Fibroblast of lung (primary cell): ENCODE data around the gene WFIKKN1. TPM values are rescaled to one million over a fixed set of nuclear protein-coding genes. Genes with fewer than 3 reads are reported as not detected.

Source experiments
- DNase-seq, 2 donors: peaks; one replicate each; pipeline versions ENCODE4 v3.0.0 to v3.0.0-alpha.2; 2010; ENCODE audit warnings: low read depth in 2 of 2
- H2AFZ ChIP-seq: 2 replicates; pipeline ENCODE4 v1.5.1; 2012; ENCODE audit warnings: low read length, control low read depth, inconsistent platforms
- H3K27ac ChIP-seq: 2 replicates; pipeline ENCODE4 v1.5.1; 2011; ENCODE audit warnings: low read length, control low read depth; ENCODE audit not compliant: insufficient read depth
- H3K27me3 ChIP-seq: 2 replicates; pipeline ENCODE4 v1.5.1; 2011; ENCODE audit warnings: mild to moderate bottlenecking, low read length; ENCODE audit not compliant: control insufficient read depth, insufficient read depth
- H3K36me3 ChIP-seq: 2 replicates; pipeline ENCODE4 v1.5.1; 2011; ENCODE audit warnings: low read length; ENCODE audit not compliant: control insufficient read depth, insufficient read depth
- H3K4me1 ChIP-seq: 2 replicates; pipeline ENCODE4 v1.5.1; 2011; ENCODE audit warnings: low read length; ENCODE audit not compliant: control insufficient read depth, insufficient read depth; ENCODE audit errors: extremely low read depth
- H3K4me2 ChIP-seq: 2 replicates; pipeline ENCODE4 v1.5.1; 2011; ENCODE audit warnings: low read length, control low read depth; ENCODE audit not compliant: insufficient read depth; ENCODE audit errors: extremely low read depth
- H3K4me3 ChIP-seq, 4 experiments: fragments of 200-600 bp in 1 of 4; sonication (generic) in 1 of 4; replicated peaks in 1 of 4; 2 replicates each; pipeline ENCODE4 v1.5.1; 2011 to 2016; ENCODE audit warnings: low read length in 4 of 4, low read depth in 3 of 4, mild to moderate bottlenecking in 3 of 4, control low read depth in 2 of 4, inconsistent platforms in 1 of 4, mixed read lengths in 1 of 4; ENCODE audit not compliant: insufficient read depth in 1 of 4; ENCODE audit errors: control extremely low read depth in 1 of 4
- H3K79me2 ChIP-seq: 2 replicates; pipeline ENCODE4 v1.5.1; 2012; ENCODE audit warnings: mild to moderate bottlenecking, low read length, inconsistent platforms; ENCODE audit not compliant: control insufficient read depth, insufficient read depth
- H3K9ac ChIP-seq: 2 replicates; pipeline ENCODE4 v1.5.1; 2011; ENCODE audit warnings: mild to moderate bottlenecking, low read length, control low read depth; ENCODE audit not compliant: insufficient read depth
- H3K9me3 ChIP-seq: 2 replicates; pipeline ENCODE4 v1.5.1; 2012; ENCODE audit warnings: low read depth, low read length; ENCODE audit not compliant: control insufficient read depth, insufficient read depth
- H4K20me1 ChIP-seq: 2 replicates; pipeline ENCODE4 v1.5.1; 2011; ENCODE audit warnings: low read length; ENCODE audit not compliant: control insufficient read depth, insufficient read depth; ENCODE audit errors: extremely low read depth
- CTCF ChIP-seq, 2 donors: IDR thresholded peaks in 1 of 2; conservative IDR thresholded peaks in 1 of 2; 1 replicate in 1 of 2; 2 replicates in 1 of 2; pipeline ENCODE4 v1.5.1; 2011 to 2012; ENCODE audit warnings: low read length in 2 of 2, control low read depth in 1 of 2, inconsistent platforms in 1 of 2, low read depth in 1 of 2, mild to moderate bottlenecking in 1 of 2
- EZH2 ChIP-seq: IDR thresholded peaks from 2 replicates; pipeline ENCODE4 v1.5.1; 2012; ENCODE audit warnings: low read length, control low read depth, mild to moderate bottlenecking; ENCODE audit errors: missing control alignments
- polyA plus RNA-seq, 2 donors: library from polyadenylated mRNA; depleted of rRNA in 1 of 2; stranded (reverse) in 1 of 2; unstranded in 1 of 2; fragments of >200 nt; gene quantifications; 2 replicates each; pipeline ENCODE4 v1.2.1, GENCODE V29; 2011 to 2012; ENCODE audit warnings: missing spikeins in 1 of 2
- total RNA-seq: library from RNA; depleted of rRNA; stranded (reverse); fragments of >200 nt; gene quantifications from 2 replicates; pipeline ENCODE4 v1.2.1, GENCODE V29; 2014

Gene WFIKKN1
- total and polyA plus RNA-seq, 2 donors (not counting 1 experiment from before 2014, with no cell fraction given): 0.17 TPM; not detected in 1

GRCh38 chr16:648071-648780 lies 17.4 kb downstream of the WFIKKN1 start:
- H3K9me3 ChIP-seq: no peaks in the 10 kb centered on the region
- peaks cover 6% of the 10 kb centered on the region for H3K79me2 ChIP-seq
- H3K27me3 ChIP-seq: no peaks in the 10 kb centered on the region
- H3K27ac ChIP-seq: peak overlapping the region; percentile 88
- H3K4me1 ChIP-seq: peaks cover 8% of the 10 kb centered on the region
- H2AFZ ChIP-seq: no peak overlapping the region
- TF ChIP-seq EZH2: no peak
- peak; percentile 18 to 26 for TF ChIP-seq CTCF (conservative IDR thresholded peaks at IDR 0.05 in 1 of 2, IDR thresholded peaks at IDR 0.05 in 1 of 2; ENCODE audit: low read depth in 1 of 2, low read length in 2 of 2)
- peak overlapping the region; percentile 98 for H3K4me2 ChIP-seq
- H3K36me3 ChIP-seq: peaks cover 2% of the 10 kb centered on the region
- no peaks in the 10 kb centered on the region for H4K20me1 ChIP-seq
- DNase-seq: no peak
- H3K9ac ChIP-seq: peak overlapping the region; percentile 83
- peak overlapping the region; percentile 58 to 74 (median 68) for H3K4me3 ChIP-seq

GRCh38 chr16:648781-649589 lies 18.2 kb downstream of the WFIKKN1 start, which contains the start of gene WDR90:
Gene WDR90, plus strand, starts transcription at chr16:649365. Its CDS starts 52 bp downstream, at chr16:649417.
- H2AFZ ChIP-seq: peak within 1 kb of the TSS; percentile 14
- H3K9me3 ChIP-seq: no peaks in the 10 kb centered on the region
- no peaks in the 10 kb centered on the region for H4K20me1 ChIP-seq
- no peaks in the 10 kb centered on the region for H3K27me3 ChIP-seq
- H3K4me1 ChIP-seq: peaks cover 7% of the 10 kb centered on the region
- DNase-seq: peak; percentile 89
- H3K9ac ChIP-seq: peak within 1 kb of the TSS; percentile 83
- H3K36me3 ChIP-seq: peaks cover 6% of the 10 kb centered on the region
- peaks cover 6% of the 10 kb centered on the region for H3K79me2 ChIP-seq
- peak within 1 kb of the TSS; percentile 98 for H3K4me2 ChIP-seq
- TF ChIP-seq EZH2 (no peak), CTCF (conservative IDR thresholded peaks at IDR 0.05 in 1 of 2, IDR thresholded peaks at IDR 0.05 in 1 of 2; ENCODE audit: low read depth in 1 of 2, low read length in 2 of 2) (no peak)
- peak within 1 kb of the TSS; percentile 88 for H3K27ac ChIP-seq
- H3K4me3 ChIP-seq: peak within 1 kb of the TSS; percentile 58 to 74 (median 68)

GRCh38 chr16:649631-650030 lies 18.8 kb downstream of the WFIKKN1 start:
- Histone ChIP-seq H3K36me3 (peaks cover 6% of the 10 kb centered on the region), H3K4me3 (peak overlapping the region in 3 of 4 experiments; percentile 58 to 74 (median 70)), H3K4me2 (peak overlapping the region; percentile 79), H3K79me2 (peaks cover 6% of the 10 kb centered on the region), H3K4me1 (peaks cover 7% of the 10 kb centered on the region), H3K9me3 (no peaks in the 10 kb centered on the region), H3K27ac (peak overlapping the region; percentile 88), H2AFZ (no peak overlapping the region), H3K9ac (peak overlapping the region; percentile 83), H3K27me3 (no peaks in the 10 kb centered on the region), H4K20me1 (no peaks in the 10 kb centered on the region)
- DNase-seq: no peak
- TF ChIP-seq CTCF (conservative IDR thresholded peaks at IDR 0.05 in 1 of 2, IDR thresholded peaks at IDR 0.05 in 1 of 2; ENCODE audit: low read depth in 1 of 2, low read length in 2 of 2) (no peak), EZH2 (no peak)
